K562 (cell line): Measurements from ENCODE around the gene KLF2. TPM values are rescaled to one million over a fixed set of nuclear protein-coding genes. Genes with fewer than 3 reads are reported as not detected.

ENCODE experiments used
- ATAC-seq: fragments of 200-7000 bp; cut with Tn5 transposase; 3 replicates; pipeline ENCODE4 v1.9.1; 2020; ENCODE audit warnings: moderate library complexity
- BruUV-seq: library from RNA; stranded (reverse); fragments of 400-500 nt; replicated peaks from 2 replicates; lab custom pipeline; 2021; lab: Mats Ljungman, UMichigan
- CTCF ChIA-PET: fragments of 300-600 bp; formaldehyde crosslinking; extraction: SDS; loops from one replicate; lab custom pipeline; 2021; ENCODE audit warnings: low intra/inter-chr PET ratio; lab: Yijun Ruan, JAX
- POLR2A ChIA-PET: fragments of 300-600, 350-650 bp; sonication (Branson Sonifier 250); formaldehyde crosslinking; extraction: SDS; loops from one replicate; lab custom pipeline; 2021; ENCODE audit warnings: antibody characterized with exemption, inconsistent platforms; lab: Yijun Ruan, JAX
- DNase-seq, 4 experiments: peaks; one replicate each; pipeline versions ENCODE4 v3.0.0 to v3.0.0-alpha.2; 2011 to 2018; ENCODE audit warnings: low spot score in 3 of 4, mixed read lengths in 3 of 4; ENCODE audit errors: extremely low read depth in 1 of 4
- FAIRE-seq: peaks from 2 replicates; lab custom pipeline; 2011; peaks lifted over from hg19 to GRCh38; lab: Jason Lieb, UNC
- H2AFZ ChIP-seq: 2 replicates; pipeline ENCODE4 v1.6.0; 2011; ENCODE audit warnings: low read depth, low read length, control low read depth, inconsistent platforms
- H3K27ac ChIP-seq: fragments of 200-600 bp; 3 replicates; pipeline ENCODE4 v1.8.0; 2011; ENCODE audit warnings: low read depth, mild to moderate bottlenecking, control low read depth, inconsistent platforms, low read length, moderate library complexity, mixed read lengths; ENCODE audit errors: extremely low read depth
- H3K27me3 ChIP-seq, 2 experiments: fragments of 300-600 bp in 1 of 2; 2 replicates in 1 of 2; 3 replicates in 1 of 2; pipeline versions ENCODE4 v1.6.0 to v1.8.0; 2011; ENCODE audit warnings: inconsistent platforms in 2 of 2, low read length in 2 of 2, mild to moderate bottlenecking in 1 of 2, mixed read lengths in 1 of 2, moderate library complexity in 1 of 2; ENCODE audit not compliant: control insufficient read depth in 2 of 2, insufficient read depth in 2 of 2
- H3K36me3 ChIP-seq: fragments of 300-600 bp; 3 replicates; pipeline ENCODE4 v1.8.0; 2011; ENCODE audit warnings: mild to moderate bottlenecking, low read length, inconsistent platforms; ENCODE audit not compliant: control insufficient read depth, insufficient read depth
- H3K4me1 ChIP-seq, 2 experiments: fragments of 200-600 bp in 1 of 2; replicated peaks in 1 of 2; 2 replicates in 1 of 2; 3 replicates in 1 of 2; pipeline versions ENCODE4 v1.5.1 to v1.8.0; 2011; ENCODE audit warnings: inconsistent platforms in 2 of 2, low read length in 2 of 2, mild to moderate bottlenecking in 1 of 2, mixed read lengths in 1 of 2, moderate library complexity in 1 of 2; ENCODE audit not compliant: control insufficient read depth in 2 of 2, insufficient read depth in 2 of 2
- H3K4me2 ChIP-seq: 2 replicates; pipeline ENCODE4 v1.6.1; 2011; ENCODE audit warnings: low read length, control low read depth, inconsistent platforms, mixed read lengths; ENCODE audit not compliant: insufficient read depth
- H3K4me3 ChIP-seq: fragments of 200-600 bp; sonication (generic), shearing (Covaris generic); 2 replicates; pipeline ENCODE4 v1.5.1; 2016; ENCODE audit warnings: control low read depth, inconsistent platforms
- H3K79me2 ChIP-seq: fragments of 200-600 bp; 3 replicates; pipeline ENCODE4 v1.8.0; 2011; ENCODE audit warnings: low read length, inconsistent platforms; ENCODE audit not compliant: control insufficient read depth, insufficient read depth
- H3K9ac ChIP-seq, 2 experiments: 2 replicates each; pipeline versions ENCODE4 v1.6.0 to v1.6.1; 2011; ENCODE audit warnings: low read depth in 2 of 2, low read length in 2 of 2, control low read depth in 1 of 2, inconsistent platforms in 1 of 2, mild to moderate bottlenecking in 1 of 2, mixed read lengths in 1 of 2; ENCODE audit not compliant: insufficient read depth in 1 of 2
- H3K9me1 ChIP-seq: one replicate; pipeline ENCODE4 v1.6.0; 2011; ENCODE audit warnings: inconsistent platforms, mild to moderate bottlenecking, low read length, moderate library complexity; ENCODE audit not compliant: control insufficient read depth, insufficient read depth
- H3K9me3 ChIP-seq: replicated peaks from 2 replicates; pipeline ENCODE4 v1.5.1; 2011; ENCODE audit warnings: low read depth, low read length, inconsistent platforms; ENCODE audit not compliant: control insufficient read depth, insufficient read depth
- H4K20me1 ChIP-seq: replicated peaks from 2 replicates; pipeline ENCODE4 v1.6.1; 2011; ENCODE audit warnings: low read length, inconsistent platforms, mixed read lengths; ENCODE audit not compliant: control insufficient read depth, insufficient read depth
- ATF2 ChIP-seq: sonication (generic); formaldehyde crosslinking; IDR thresholded peaks from 2 replicates; pipeline ENCODE4 v1.8.1; 2022; ENCODE audit warnings: missing genetic modification reagents
- CGGBP1 ChIP-seq: fragments of 250-450 bp; sonication (Bioruptor Pico); IDR thresholded peaks from 2 replicates; pipeline ENCODE4 v1.9.0; 2021; ENCODE audit warnings: mild to moderate bottlenecking
- HLTF ChIP-seq: fragments of 450-650 bp; IDR thresholded peaks from 2 replicates; pipeline ENCODE4 v1.6.1; 2016
- MECOM ChIP-seq: fragments of 250-450 bp; sonication (Bioruptor Pico); IDR thresholded peaks from 2 replicates; pipeline ENCODE4 v1.8.0; 2022; ENCODE audit warnings: inconsistent platforms
- MTA1 ChIP-seq: fragments of 450-650 bp; IDR thresholded peaks from 2 replicates; pipeline ENCODE4 v1.6.1; 2017; ENCODE audit warnings: borderline replicate concordance
- REST ChIP-seq, 2 experiments: fragments of 450-650 bp; formaldehyde crosslinking in 1 of 2; IDR thresholded peaks; 2 replicates each; pipeline versions ENCODE4 v1.4.0 to v1.6.1; 2014 to 2020; ENCODE audit warnings: mild to moderate bottlenecking in 2 of 2, borderline replicate concordance in 1 of 2, low read depth in 1 of 2
- YBX1 ChIP-seq: fragments of 450-650 bp; IDR thresholded peaks from 2 replicates; pipeline ENCODE4 v1.7.1; 2016; ENCODE audit warnings: mild to moderate bottlenecking
- ZBTB49 ChIP-seq: sonication (generic); formaldehyde crosslinking; IDR thresholded peaks from 2 replicates; pipeline ENCODE4 v1.8.0; 2022; ENCODE audit warnings: missing genetic modification reagents, mild to moderate bottlenecking, borderline replicate concordance
- ZNF589 ChIP-seq: fragments of 200-800 bp; sonication (Bioruptor generic); IDR thresholded peaks from 2 replicates; pipeline ENCODE4 v1.6.1; 2016; ENCODE audit warnings: low read depth, missing genetic modification characterization, missing compliant biosample characterization
- WGBS: fragments of 100-300 bp; shearing (Covaris generic); methylation state at CpG from one replicate; pipeline ENCODE4 v1.1.6; 2016; ENCODE audit warnings: low coverage, mixed read lengths; ENCODE audit not compliant: insufficient coverage; ENCODE audit errors: missing lambda C conversion rate; 5-methylcytosine and 5-hydroxymethylcytosine counted together
- in situ Hi-C: fragments of 300-500 bp; cut with MboI; formaldehyde crosslinking; loops from 4 replicates; pipeline ENCODE4 v1.15.0; 2018; ENCODE audit warnings: inconsistent platforms, mixed read lengths
- intact Hi-C: fragments of 100-400 bp; cut with micrococcal nuclease; formaldehyde crosslinking; loops from 2 replicates; pipeline ENCODE4 v1.14.2; 2022
- polyA plus RNA-seq, 8 experiments: library from polyadenylated mRNA; depleted of rRNA in 4 of 8; stranded (reverse) in 5 of 8; unstranded in 3 of 8; fragments of >200 nt; fragmentation: Nextera tagmentation in 2 of 8; fragmentation: Illumina TruSeq in 1 of 8; extraction: Ambion mirVana in 2 of 8; extraction: Trizol in 1 of 8; gene quantifications; 2 replicates each; pipeline versions ENCODE4 v1.2.1 to v1.2.3, GENCODE V29; 2011 to 2014; ENCODE audit warnings: inconsistent platforms in 1 of 8, missing spikeins in 1 of 8
- total RNA-seq, 7 experiments: library from RNA; depleted of rRNA in 6 of 7; stranded (reverse); fragments of >200 nt in 6 of 7; fragmentation: Illumina TruSeq in 2 of 7; extraction: Trizol in 2 of 7; gene quantifications; 2 replicates each; pipeline versions ENCODE4 v1.2.1 to v1.2.3, GENCODE V29; 2011 to 2021; ENCODE audit warnings: low replicate concordance in 1 of 7

The KLF2 gene
- total and polyA plus RNA-seq, 9 of the 15 experiments (the other 6 are each of a cell fraction or from before 2014, with no cell fraction given) = 0.07 to 0.71 TPM; not detected in 7

GRCh38 chr19:16290692-16291091 is 33.9 kb upstream of the KLF2 start:
- no peaks in the 10 kb centered on the region for H3K79me2 ChIP-seq

More at GRCh38 chr19:16290692-16291091, 33.9 kb upstream of the KLF2 start:
- intact Hi-C loops = no loop called here
- Histone ChIP-seq H3K4me3 (no peak overlapping the region), H3K9ac (0 out of 4 replicates have a peak overlapping the region, but pooled peaks of 1 of the 2 experiments have one; percentile 20), H3K4me1 (peaks cover 2 to 16% of the 10 kb centered on the region in 2 experiments; a peak in 3 of 5 replicates), H3K27me3 (peaks cover 12 to 28% of the 10 kb centered on the region in 2 experiments; a peak in 3 of 5 replicates), H3K36me3 (no peaks in the 10 kb centered on the region), H3K9me1 (no peaks in the 10 kb centered on the region), H2AFZ (no peak overlapping the region), H3K4me2 (no peak overlapping the region), H3K27ac (no peak overlapping the region), H3K9me3 (peaks cover 4% of the 10 kb centered on the region; the same call in 1 of the 2 replicates), H4K20me1 (0 out of 2 replicates have a peak, but pooled peaks cover 1% of the 10 kb centered on the region)
- CTCF ChIA-PET = no interaction called here
- FAIRE-seq (no peak), DNase-seq (no peak), ATAC-seq (no peak)
- no peak for TF ChIP-seq MTA1
- TF ChIP-seq MECOM (CRISPR knock-in tag) = no peak
- no peak for TF ChIP-seq ZNF589 (CRISPR knock-in tag)
- no peak for TF ChIP-seq CGGBP1 (CRISPR knock-in tag)
- TF ChIP-seq REST (IDR thresholded peaks at IDR 0.05; ENCODE audit: borderline replicate concordance) = no peak
- TF ChIP-seq REST (CRISPR knock-in tag; IDR thresholded peaks at IDR 0.05; ENCODE audit: low read depth) = no peak
- no peak for TF ChIP-seq YBX1
- TF ChIP-seq HLTF = no peak
- TF ChIP-seq ZBTB49 (CRISPR knock-in tag) = no peak
- TF ChIP-seq ATF2 (CRISPR knock-in tag) = no peak
- in situ Hi-C loops = no loop called here
- POLR2A ChIA-PET = no interaction called here
- 19% methylated on average over 10 of the region's 10 CpGs for WGBS
- no TSS peak for BruUV-seq
